Measurements from ENCODE around the gene SHISA6.

DNA sequence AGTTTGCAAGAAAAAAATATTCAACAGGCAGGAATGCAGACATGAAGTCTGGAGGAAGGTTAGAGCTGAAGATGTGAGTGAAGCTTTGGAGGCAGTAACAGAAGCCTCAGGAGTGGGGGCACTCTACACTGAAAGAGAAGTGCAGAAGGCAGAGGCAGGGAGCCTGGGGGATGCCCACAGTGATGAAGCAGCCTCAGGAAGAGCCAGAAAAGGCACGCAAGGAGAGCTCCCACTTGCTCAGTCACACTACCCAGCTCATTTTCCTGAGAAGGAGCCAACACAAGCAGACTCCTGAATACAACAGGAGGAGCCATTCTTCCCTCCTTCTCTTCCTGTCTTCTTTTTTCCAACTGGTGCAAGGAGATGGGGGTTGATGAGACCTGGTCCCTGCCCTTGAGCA lies 312.1 kb downstream of the SHISA6 start:
- TF ChIP-seq CTCF (IDR thresholded peaks at IDR 0.05; ENCODE audit: insufficient read depth, low read length, poor library complexity, severe bottlenecking) (no peak), EZH2phosphoT487 (conservative IDR thresholded peaks at IDR 0.05; ENCODE audit: low read length) (no peak)

Measured in SU-DHL-6 (cell line).